Ovary (tissue), 9 donors: Measurements from ENCODE around the gene GCNT2. TPM values are rescaled to one million over a fixed set of nuclear protein-coding genes. Genes with fewer than 3 reads are reported as not detected.
"Not testable (repeated sequence)": the region's sequence is repeated elsewhere in the genome, so short reads cannot be mapped to it uniquely, and the experiment has no call there.

Experiments
- DNase-seq, 5 donors: peaks; one replicate each; pipeline ENCODE4 v3.0.0-alpha.2; 2019 to 2020
- H3K27ac ChIP-seq, 2 donors: fragments of 200-600 bp; one replicate each; pipeline versions ENCODE4 v1.5.1 to v1.8.0; 2019 to 2022
- H3K27me3 ChIP-seq: fragments of 200-600 bp; one replicate; pipeline ENCODE4 v1.8.0; 2022
- H3K36me3 ChIP-seq: fragments of 200-600 bp; sonication (generic); one replicate; pipeline ENCODE4 v1.5.1; 2019
- H3K4me1 ChIP-seq: one replicate; pipeline ENCODE4 v1.8.1; 2013; ENCODE audit warnings: mild to moderate bottlenecking, moderate library complexity; ENCODE audit not compliant: insufficient read depth
- H3K4me3 ChIP-seq: fragments of 200-600 bp; sonication (generic); one replicate; pipeline ENCODE4 v1.5.1; 2017
- H3K9me3 ChIP-seq, 2 donors: fragments of 200-600 bp in 1 of 2; sonication (generic) in 1 of 2; one replicate each; pipeline versions ENCODE4 v1.5.1 to v1.8.1; 2013 to 2019; ENCODE audit warnings: mild to moderate bottlenecking in 1 of 2, moderate library complexity in 1 of 2
- CTCF ChIP-seq, 3 donors: fragments of 450-650 bp in 2 of 3; fragments of 200-600 bp in 1 of 3; IDR thresholded peaks; one replicate each; pipeline versions ENCODE4 v1.5.1 to v1.8.0; 2016 to 2022; ENCODE audit warnings: antibody characterized with exemption in 3 of 3, mild to moderate bottlenecking in 1 of 3
- EP300 ChIP-seq: sonication (generic); formaldehyde crosslinking; IDR thresholded peaks from one replicate; pipeline ENCODE4 v1.6.1; 2017; ENCODE audit warnings: antibody characterized with exemption
- POLR2A ChIP-seq: fragments of 450-650 bp; IDR thresholded peaks from one replicate; pipeline ENCODE4 v1.6.1; 2017; ENCODE audit warnings: antibody characterized with exemption, mild to moderate bottlenecking, moderate library complexity
- WGBS, 3 donors: extraction: QIAGEN DNeasy Blood & Tissue Kit in 1 of 3; methylation state at CpG; one replicate each; pipeline versions ENCODE4 v1.1.5 to v1.1.7; 2013 to 2017; 5-methylcytosine and 5-hydroxymethylcytosine counted together
- intact Hi-C, 4 donors: fragments of 100-400 bp; cut with DNase I; formaldehyde crosslinking; loops; one replicate each; pipeline versions ENCODE4 v1.11.0 to v1.15.1; 2022 to 2023
- polyA plus RNA-seq, 2 donors: library from polyadenylated mRNA; stranded (reverse); fragments of 200-250 nt in 1 of 2; fragments of 350-450 nt in 1 of 2; fragmentation: Illumina TruSeq in 1 of 2; extraction: RNeasy Lipid Tissue Mini Kit (QIAGEN cat#74804) in 1 of 2; gene quantifications; one replicate each; pipeline ENCODE4 v1.2.3, GENCODE V29; 2013 to 2014
- total RNA-seq, 7 donors: library from RNA; depleted of rRNA in 2 of 7; stranded (reverse); fragments of >200 nt in 2 of 7; fragmentation: NEBNext Ultra II Directional in 3 of 7; extraction: Animal tissue kit (Norgen Biotek cat#: 25700) in 3 of 7; gene quantifications; one replicate each; pipeline versions ENCODE4 v1.1.0 to v1.2.4, GENCODE V29; 2016 to 2023
- donor health status: DM: no; HTN: no; CAD: no; lungs with moderate emphysema.
- donor health status: DM: no; HTN: no; CAD: no.
- donor health status: Bipolar disorder and iron deficiency.
- donor health status: DM: yes; HTN: yes; CAD: no.
- donor health status: DM: no; HTN: no; CAD: no.
- donor health status: DM: yes; HTN: yes; CAD: no.

Gene GCNT2
- total and polyA plus RNA-seq, 9 donors: 0.92 to 3.8 (median 1.3) TPM

- TF ChIP-seq CTCF (IDR thresholded peaks at IDR 0.05) (no peak), EP300 (no peak), POLR2A (no peak)
- Histone ChIP-seq H3K27ac (no peak overlapping the region), H3K27me3 (no peaks in the 10 kb centered on the region), H3K4me1 (no peaks in the 10 kb centered on the region), H3K36me3 (no peaks in the 10 kb centered on the region), H3K4me3 (no peak overlapping the region), H3K9me3 (no peaks in the 10 kb centered on the region)
- DNase-seq: no peak
- 43 to 53% (median 46%) methylated on average over 2 of the region's 2 CpGs for WGBS, 3 donors
- intact Hi-C loops: no loop called here
These were observed 7.6 kb upstream of the GCNT2 start for GRCh38 chr6:10513544-10513943.

- no peak for DNase-seq
- 61 to 69% (median 67%) methylated on average over 15 of the region's 15 CpGs for WGBS, 3 donors
- Histone ChIP-seq H3K27ac (no peak overlapping the region), H3K27me3 (no peaks in the 10 kb centered on the region), H3K36me3 (no peaks in the 10 kb centered on the region), H3K4me1 (no peaks in the 10 kb centered on the region), H3K4me3 (no peak overlapping the region), H3K9me3 (no peaks in the 10 kb centered on the region)
- intact Hi-C loops: no loop called here
- TF ChIP-seq EP300: no peak
- no peak for TF ChIP-seq CTCF (IDR thresholded peaks at IDR 0.05)
- TF ChIP-seq POLR2A: no peak
These were observed 6.9 kb upstream of the GCNT2 start for GRCh38 chr6:10514049-10514780.

DNA sequence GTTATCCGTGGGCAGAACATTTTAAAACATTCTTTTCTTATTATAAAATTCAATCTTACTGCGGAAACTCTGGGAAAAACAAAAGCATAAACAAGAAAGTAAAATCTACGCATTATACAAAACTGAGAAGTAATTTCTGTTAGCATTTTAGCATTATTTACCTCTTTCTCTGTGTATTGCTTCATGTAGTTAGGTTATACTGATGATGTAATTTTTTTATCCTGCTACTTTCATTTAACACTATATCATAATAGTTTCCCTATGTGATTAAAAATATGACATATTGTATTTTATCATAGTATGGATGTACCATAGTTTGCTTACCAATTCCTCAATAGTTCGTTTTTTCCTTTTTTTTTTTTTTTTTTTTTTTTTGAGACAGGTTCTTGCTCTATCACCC is 4.2 kb upstream of the GCNT2 start:
- no peak for DNase-seq
- WGBS, 3 donors: 84 to 90% (median 87%) methylated on average over 4 of the region's 4 CpGs
- Histone ChIP-seq H3K9me3 (no peaks in the 10 kb centered on the region), H3K27ac (no peak overlapping the region), H3K4me3 (no peak overlapping the region), H3K27me3 (no peaks in the 10 kb centered on the region), H3K36me3 (no peaks in the 10 kb centered on the region), H3K4me1 (no peaks in the 10 kb centered on the region)
- intact Hi-C loops: loop anchor here in 1 of 4 donors (5.0 kb wide), 1 partner anchor 180 kb away; no protein-coding TSS in a partner anchor
- TF ChIP-seq CTCF (IDR thresholded peaks at IDR 0.05) (no peak), POLR2A (no peak), EP300 (no peak)

DNA sequence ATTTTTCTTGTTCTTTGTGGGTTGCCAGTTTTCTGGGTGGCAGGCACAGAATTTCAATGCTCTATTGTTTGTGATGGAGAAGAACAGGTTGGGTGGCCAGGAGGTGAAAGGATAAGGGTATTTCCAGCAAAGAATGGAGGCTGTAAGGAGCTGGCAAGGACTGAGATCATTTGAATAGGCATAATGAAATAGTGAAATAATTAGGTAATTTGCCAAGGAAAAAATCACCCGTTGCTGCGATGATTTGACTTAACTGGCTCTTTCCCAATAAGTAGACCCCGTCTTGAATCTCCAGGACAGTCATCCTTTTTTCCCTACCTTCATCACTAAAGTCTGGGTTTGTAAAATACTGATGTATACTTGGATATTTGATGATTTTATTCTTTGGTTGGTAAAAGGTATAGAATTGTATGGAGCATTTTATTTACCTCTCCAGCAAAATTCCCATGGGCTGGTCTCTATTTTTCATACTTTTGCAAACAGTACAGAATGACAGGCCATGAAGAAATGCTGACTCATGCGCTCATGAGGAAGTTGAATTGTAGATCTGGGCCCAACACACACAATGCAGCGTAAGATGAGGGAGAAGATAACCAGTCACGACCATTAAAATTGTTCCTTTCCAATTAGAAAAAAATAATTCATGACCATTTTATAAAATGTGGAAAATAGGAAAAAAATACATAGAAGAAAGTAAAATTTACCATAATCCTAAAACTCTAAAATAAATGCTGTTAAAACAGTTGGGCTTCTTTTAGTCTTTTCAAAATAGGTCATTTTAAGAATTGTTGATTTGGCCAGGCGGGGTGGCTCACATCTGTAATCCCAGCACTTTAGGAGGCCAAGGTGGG is 2.4 kb upstream of the GCNT2 start:
- Histone ChIP-seq H3K9me3 (no peaks in the 10 kb centered on the region), H3K4me3 (no peak overlapping the region), H3K27me3 (no peaks in the 10 kb centered on the region), H3K27ac (no peak overlapping the region), H3K36me3 (no peaks in the 10 kb centered on the region), H3K4me1 (no peaks in the 10 kb centered on the region)
- no peak for DNase-seq
- TF ChIP-seq EP300: no peak
- TF ChIP-seq CTCF (IDR thresholded peaks at IDR 0.05): no peak
- TF ChIP-seq POLR2A: no peak
- intact Hi-C loops: loop anchor here in 1 of 4 donors (5.0 kb wide), 1 partner anchor 181 kb away; no protein-coding TSS in a partner anchor
- 68 to 74% (median 74%) methylated on average over 7 of the region's 7 CpGs for WGBS, 3 donors

DNA sequence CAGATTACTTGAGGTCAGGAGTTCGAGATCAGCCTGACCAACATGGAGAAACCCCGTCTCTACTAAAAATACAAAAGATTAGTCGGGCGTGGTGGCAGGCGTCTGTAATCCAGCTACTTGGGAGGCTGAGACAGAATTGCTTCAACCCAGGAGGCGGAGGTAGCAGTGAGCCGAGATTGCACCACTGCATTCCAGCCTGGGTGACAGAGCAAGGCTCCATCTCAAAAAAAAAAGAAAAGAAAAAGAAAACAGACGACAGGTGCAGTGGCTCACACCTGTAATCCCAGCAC is 1.8 kb upstream of the GCNT2 start:
- whole genome bisulfite sequencing, 3 donors: 87 to 92% (median 90%) methylated on average over 8 of the region's 8 CpGs
- not testable (repeated sequence) for H3K9me3 ChIP-seq, H3K4me1 ChIP-seq, H3K36me3 ChIP-seq, H3K27me3 ChIP-seq, DNase-seq, H3K4me3 ChIP-seq, H3K27ac ChIP-seq
- intact Hi-C loops: loop anchor here in 1 of 4 donors (5.0 kb wide), 1 partner anchor 182 kb away; no protein-coding TSS in a partner anchor
